HG03135 (cell line): ENCODE measurements around the gene AARSD1.
A peak's percentile ranks its signal among the peaks of the same experiment; 100 is the strongest.
"Not testable (repeated sequence)": the region's sequence is repeated elsewhere in the genome, so short reads cannot be mapped to it uniquely, and the experiment has no call there.

Experiments
- ATAC-seq: cut with Tn5 transposase; IDR thresholded peaks from one replicate; pipeline ENCODE4 v1.9.1; 2021; ENCODE audit warnings: mild to moderate bottlenecking, moderate library complexity; ENCODE audit not compliant: unreplicated experiment

The AARSD1 gene

DNA sequence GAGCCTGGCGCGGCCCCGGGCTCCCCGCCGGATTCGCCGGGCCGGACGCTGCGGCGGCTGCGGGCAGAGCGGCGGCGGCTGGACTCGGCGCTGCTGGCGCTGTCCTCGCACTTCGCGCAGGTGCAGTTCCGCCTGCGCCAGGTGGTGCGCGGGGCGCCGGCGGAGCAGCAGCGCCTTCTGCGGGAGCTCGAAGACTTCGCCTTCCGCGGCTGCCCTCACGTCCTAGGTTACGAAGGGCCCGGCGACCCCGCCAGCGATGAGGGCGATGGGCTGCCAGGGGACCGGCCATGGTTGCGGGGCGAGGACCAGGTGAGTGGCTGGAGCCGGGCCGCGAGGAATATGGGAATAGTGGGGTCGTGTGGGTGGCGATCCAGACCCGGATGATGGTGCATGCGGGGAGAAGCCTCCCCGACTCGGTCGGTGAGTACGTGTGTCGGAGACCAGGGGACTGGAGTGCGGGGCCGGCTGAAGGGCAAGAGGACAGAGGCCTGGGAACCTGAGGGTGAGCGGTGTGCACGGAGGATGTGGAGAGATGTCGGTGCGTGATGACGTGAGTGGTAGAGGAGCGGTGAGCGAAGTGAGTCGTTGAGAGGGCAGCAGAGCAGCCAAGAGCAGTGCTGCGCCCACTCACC is 16.6 kb upstream of the AARSD1 start:
- peak; percentile 53 for ATAC-seq

DNA sequence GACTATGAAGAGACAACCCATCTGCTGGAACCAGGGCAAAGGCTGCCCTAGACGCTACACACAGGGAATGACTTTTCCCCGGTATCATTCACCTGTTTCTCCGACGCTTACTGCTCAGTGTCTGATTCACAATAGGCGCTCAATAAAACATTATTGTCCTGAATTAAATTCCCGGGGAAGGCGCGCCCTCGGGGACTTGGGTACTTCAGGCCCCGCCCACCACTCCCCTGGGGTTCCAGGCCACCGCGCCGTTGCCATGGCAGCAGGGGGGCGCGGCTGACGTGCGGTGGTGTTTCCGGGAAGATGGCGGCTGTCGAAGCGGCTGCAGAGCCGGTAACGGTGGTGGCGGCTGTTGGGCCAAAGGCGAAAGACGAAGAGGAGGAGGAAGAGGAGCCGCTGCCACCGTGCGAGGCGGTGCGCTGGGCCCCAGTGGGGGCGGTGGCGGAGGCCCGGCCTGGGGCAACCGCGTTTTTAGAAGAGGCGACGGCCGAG is 16.1 kb upstream of the AARSD1 start, which contains the start of gene RUNDC1:
Gene RUNDC1 (plus strand): TSS at position 292 of the 492 bp plus-strand sequence. CDS start 12 bp downstream, at position 304.
- peak; percentile 55 for ATAC-seq

DNA sequence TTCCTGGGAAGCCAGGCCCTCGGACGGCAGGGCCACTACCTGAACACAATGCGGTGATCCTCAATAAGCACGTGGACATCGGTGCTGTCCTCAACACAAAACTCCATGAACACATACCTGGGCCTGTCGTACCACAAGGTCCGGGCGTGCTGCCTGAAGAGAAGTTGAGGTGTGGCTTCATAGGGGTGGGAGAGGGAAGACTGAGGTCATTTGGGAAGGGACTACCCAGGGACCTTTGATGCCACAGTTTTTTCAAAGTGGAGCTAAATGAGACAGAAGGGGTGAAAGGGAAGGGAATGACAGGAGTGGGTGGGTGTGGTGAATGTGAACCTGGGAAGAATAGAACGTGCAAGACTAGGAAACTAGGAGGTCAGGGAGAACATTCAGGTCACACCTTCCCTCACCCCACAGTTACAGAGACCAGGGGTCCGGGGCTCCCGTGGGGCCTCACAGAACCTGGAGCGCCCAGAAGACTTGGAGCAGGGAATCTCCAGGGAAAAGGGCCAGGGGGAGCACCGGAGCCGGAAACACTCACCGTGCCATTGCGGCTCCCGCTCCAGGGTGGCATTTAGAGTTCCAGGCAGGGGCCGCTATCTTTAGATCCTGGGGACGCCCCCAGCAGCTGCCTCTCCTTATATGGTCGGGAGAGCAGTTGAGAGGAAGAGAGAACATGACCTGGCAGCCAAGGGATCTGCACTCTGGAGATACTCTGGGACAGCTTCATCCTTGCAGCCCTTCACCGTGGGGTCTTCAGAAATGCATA is 15.4 kb upstream of the AARSD1 start, which contains the start of gene PTGES3L:
Gene PTGES3L (minus strand): TSS at position 570 of the 763 bp plus-strand sequence. CDS start 27 bp downstream, at position 543.
- peak; percentile 41 for ATAC-seq

DNA sequence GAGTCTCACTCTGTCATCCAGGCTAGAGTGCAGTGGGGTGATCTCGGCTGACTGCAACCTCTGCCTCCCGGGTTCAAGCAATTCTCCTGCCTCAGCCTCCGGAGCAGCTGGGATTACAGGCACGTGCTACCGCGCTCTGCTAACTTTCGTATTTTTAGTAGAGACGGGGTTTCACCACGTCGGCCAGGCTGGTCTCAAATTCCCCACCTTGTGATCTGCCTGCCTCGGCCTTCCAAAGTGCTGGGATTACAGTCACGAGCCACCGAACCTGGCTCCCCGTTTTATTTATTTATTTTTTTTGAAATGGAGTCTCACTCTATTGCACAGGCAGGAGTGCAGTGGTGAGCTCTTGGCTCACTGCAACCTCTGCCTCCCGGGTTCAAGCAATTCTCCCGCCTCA is 11.4 kb upstream of the AARSD1 start:
- ATAC-seq: not testable (repeated sequence)

DNA sequence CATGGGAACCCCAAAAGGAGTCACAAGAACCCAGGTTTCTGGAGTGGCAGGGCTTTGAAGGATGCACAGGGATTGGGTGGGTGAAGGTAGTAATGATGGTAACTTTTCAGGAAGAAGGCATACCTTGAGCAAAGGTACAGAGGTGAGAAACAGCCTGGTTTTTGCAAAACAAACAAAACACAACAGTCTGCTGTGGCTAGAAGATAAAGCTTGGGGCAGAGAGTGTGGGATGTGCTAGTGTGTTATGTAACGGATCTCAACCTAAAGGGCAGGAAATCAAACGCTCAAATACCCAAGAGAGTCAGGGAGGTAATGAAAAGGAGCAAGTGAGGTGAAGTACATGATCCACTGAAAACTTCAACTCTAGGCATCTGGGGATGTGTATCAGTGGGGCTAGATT is 11.0 kb upstream of the AARSD1 start:
- ATAC-seq: no peak

DNA sequence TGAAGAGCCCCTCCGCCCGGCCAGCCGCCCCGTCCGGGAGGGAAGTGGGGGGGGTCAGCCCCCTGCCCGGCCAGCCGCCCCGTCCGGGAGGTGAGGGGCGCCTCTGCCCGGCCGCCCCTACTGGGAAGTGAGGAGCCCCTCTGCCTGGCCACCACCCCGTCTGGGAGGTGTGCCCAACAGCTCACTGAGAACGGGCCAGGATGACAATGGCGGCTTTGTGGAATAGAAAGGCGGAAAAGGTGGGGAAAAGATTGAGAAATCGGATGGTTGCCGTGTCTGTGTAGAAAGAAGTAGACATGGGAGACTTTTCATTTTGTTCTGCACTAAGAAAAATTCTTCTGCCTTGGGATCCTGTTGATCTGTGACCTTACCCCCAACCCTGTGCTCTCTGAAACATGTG is 9.1 kb upstream of the AARSD1 start:
- ATAC-seq: not testable (repeated sequence)

DNA sequence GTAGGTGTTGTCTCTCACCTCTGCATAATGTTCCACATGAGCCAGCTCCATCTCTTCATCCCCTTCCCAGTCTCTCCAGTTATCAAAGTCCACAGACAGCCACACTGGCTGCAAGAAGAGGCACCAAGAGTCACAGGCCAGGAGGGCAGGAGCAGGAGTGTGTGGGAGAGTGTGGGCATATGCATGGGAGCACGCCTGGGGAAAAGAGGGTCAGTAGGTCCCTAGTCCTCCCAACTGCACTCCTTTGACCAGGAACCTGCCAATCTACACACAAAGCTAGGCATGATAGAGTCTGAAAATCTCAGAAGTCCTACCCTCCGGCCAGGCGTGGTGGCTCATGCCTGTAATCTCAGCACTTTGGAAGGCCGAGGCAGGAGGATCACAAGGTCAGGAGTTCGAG is 7.3 kb upstream of the AARSD1 start:
- no peak for ATAC-seq

DNA sequence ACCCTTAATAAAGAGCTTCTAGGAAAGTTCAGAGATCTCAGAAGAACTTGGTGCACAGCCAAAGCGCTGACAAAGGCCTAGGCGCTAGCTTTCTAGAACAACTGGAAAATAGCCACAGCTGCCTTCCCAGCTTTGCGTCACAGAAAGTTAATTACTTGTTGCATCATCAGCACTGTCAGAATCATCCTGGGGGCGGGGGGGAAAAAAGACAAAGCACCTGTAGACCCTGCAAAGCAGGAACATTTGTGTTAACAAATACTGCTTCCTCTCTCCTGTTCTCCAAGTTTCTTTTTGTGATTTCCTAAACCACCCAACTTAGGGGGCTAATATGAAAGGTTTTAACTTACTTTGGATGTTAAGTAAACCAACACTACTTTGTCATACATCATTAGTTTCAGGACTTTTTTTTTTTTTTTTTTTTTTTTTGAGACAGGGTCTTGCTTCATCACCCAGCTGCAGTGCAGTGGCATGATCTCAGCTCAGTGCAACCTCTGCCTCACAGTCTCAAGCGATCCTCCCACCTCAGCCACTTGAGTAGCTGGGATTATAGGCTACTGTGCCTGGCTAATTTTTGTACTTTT is 4.8 kb upstream of the AARSD1 start:
- ATAC-seq: no peak

DNA sequence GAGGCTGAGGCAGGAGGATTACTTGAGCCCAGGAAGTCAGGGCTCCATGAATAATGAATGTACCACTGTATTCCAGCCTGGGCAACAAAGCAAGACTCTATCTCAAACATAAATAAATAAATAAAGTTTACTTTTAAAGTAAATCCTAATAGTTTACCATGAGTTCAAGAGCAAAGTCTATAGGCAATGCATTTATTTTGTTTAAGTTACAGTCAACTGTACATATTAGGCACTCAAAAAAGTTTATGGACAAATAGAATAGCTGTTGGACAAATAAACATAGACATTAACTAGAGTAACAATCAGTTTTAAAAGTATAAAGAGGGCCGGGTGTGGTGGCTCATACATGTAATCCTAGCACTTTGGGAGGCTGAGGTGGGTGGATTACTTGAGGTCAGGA is 3.7 kb upstream of the AARSD1 start:
- no peak for ATAC-seq

DNA sequence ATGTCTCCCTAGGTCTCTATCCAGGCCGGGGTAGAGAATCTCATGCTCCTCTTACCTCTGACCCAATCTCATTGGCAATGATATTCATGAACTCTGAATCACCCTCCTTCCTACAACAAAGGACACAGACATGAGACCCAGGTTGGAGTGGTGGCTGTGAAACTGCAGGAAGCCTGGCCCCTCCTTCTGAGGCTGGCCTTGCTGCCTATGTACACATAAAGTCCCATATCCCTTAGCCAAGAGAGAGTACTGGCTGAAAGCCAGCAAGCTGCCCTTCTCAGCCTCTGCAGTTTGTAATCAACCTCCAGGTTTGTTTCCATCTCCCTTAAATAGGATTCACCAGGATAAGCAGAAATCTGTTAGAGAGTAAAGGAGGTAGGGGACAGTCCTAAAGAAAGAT is 10.6 kb downstream of the AARSD1 start:
- ATAC-seq: no peak

DNA sequence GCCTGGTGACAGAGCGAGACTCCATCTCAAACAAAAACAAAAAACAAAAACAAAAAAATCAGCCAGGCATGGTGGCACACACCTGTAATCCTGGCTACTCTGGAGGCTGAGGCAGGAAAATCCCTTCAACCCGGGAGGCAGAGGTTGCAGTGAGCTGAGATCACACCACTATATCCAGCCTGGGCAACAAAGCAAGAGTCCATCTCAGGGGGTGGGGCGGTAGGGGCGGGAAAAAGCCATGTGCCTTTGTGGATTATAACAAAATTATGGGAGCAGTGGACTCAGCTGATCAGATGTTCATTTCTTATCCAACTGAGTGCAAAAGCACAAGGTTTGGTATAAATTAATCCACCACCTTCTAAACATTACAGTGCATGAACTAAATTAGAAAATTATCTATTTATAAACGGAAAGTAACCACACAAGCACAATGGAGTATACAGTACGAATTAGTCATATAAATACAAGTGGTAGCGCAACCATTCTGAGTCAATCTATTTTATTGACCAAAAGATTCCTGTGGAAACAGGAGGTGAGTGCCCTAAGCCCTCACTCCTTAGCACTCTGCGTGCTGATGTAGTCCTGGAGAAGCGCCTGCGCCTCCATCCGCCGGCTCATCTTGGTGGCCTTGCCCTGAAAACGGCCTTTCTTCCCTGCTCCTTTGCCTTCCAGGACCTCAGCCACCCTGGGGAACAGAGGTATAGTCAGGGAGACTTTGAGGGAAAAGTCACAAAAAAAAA is 14.0 kb downstream of the AARSD1 start:
- ATAC-seq: no peak

DNA sequence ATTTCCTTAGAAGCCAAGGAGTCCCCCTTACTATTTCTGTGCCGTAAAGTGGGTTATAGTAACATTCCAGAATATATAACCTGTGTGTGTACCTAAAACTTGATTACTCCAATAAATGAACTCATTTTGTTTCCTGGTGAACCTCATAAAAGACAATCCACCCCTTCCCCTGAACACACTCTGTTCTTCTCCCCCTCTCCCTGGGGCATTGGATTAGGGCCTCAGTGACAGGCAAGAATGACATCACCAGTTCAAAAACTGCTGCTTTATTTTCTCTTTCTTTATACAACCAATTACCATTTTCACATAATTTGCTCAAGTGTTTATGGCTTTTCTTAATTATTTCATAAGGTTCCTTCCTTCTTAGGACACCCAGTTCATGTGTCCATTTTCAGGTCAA is 17.4 kb downstream of the AARSD1 start:
- ATAC-seq: no peak

DNA sequence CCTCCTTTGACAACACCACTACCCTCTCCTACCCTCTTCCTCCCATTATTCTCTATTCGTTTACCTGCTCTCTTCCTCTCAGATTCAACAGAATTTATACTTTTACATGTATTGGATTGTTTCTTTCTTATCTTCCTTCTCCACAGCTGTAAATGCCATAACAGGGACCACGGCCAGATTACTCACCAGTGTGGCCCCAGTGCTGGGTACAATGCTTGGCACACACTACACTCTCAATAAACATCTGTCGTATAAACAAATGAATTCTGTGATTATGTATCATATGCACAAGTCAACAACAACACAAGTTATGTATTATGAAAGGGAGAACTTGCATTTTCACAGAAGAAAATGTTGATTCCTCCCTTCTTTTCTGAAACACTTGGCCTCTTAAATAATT is 20.0 kb downstream of the AARSD1 start:
- ATAC-seq: no peak

DNA sequence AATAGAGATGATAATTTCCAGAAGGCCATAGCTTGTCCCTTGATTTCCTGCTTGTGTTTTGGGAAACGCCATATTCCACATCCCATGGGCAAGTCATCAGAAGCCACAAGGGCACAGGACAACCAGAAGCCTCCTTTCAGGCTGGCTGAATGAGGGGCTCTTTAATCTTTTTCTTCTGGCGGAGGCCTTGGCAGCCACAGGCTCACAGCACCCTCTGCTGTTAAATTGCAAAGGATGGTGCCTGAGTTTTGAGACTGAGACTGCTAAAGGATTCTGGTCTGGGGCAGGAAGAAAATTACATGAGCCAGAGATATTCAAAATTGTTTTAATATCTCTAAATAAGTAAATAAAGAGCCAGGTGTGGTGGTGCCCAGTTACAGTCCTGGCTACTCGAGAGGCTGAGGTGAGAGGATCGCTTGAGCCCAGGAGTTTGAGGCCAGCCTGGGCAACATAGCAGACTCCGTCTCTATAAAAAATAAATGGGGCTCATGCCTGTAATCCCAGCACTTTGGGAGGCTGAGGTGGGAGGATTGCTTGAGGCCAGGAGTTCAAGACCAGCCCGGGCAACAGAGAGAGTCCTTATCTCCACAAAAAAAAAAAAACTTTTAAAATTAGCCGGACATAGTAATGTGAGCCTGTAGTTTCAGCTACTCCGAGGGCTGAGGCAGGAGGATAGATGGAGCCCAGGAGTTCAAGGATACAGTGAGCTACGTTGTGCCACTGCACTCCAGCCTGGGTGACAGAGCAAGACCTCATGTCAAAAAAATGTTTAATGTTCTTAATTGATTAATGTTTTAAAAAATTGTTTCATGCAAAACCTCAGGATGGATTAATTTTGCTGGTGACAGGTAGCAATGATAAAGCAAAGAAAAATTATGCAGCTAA is 26.3 kb downstream of the AARSD1 start:
- ATAC-seq: no peak

DNA sequence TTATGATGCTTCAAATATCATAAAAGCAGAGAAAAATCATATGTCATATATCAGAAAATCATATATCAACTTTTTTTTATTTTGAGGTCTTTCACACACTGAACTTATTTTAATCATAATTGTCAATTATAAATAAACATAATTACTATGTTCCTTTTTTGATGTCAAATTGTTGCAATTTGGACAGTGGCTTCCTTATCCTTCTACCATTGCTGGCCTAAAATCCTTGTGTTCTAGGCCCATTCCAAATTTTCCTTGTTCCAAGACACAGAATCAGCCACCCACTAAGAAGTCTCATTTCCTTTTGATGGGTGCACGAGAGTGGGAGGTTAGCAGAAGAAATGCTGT is 34.8 kb downstream of the AARSD1 start:
- ATAC-seq: no peak

DNA sequence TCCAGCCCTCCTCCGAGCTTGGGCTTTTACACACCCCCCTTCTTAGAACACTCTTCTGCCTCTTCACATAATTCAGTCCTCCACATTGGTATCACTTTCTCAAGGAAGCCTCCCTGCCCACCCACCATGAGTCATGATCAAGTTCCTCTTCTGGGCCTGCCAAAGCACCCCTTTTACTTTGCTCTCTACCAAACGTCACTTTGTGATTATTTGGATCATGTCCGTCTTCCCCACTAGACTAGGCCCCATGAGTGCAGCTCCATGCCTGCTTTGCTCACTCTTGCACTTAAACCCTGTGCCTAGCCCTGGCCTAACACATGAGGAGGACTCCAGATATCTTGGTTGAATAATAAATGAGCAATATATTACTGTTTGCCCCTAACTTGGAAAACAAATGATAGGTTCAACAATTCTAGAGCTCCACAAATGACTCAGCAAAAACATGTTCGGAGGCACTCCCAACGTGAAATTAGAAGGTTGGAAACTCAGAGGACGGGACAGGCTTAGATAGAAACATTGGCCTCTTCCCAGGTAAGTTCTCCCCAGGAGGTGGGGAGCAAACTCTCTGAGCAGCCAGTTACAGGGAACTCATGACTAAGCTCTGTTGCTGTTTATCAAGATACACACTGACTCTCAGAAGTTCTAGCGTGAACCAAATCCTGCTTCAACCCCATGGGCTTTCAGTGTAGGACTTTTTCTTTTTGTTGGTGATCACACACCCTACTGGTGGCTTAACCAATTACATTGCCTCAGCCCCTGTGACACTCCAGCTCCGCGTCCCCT is 35.3 kb downstream of the AARSD1 start:
- no peak for ATAC-seq

DNA sequence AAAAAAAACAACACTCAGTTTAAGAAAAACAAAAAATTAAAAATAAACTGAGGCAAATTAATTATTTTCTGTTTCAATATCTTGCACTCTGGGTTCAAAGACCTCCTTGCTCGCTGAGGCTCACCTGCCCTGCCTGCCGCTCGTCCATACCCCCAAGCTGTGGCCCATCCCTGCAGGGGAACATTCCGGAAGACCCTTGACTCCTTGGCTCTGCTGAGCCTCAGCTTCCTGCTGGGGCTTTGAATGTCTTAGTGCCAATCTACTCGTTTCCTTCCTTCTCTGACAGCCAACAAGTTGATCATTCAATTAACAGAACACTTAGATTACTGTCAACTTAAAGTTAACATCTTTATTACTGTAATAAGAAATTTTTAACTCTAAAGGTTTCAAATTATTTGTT is 39.4 kb downstream of the AARSD1 start:
- no peak for ATAC-seq

DNA sequence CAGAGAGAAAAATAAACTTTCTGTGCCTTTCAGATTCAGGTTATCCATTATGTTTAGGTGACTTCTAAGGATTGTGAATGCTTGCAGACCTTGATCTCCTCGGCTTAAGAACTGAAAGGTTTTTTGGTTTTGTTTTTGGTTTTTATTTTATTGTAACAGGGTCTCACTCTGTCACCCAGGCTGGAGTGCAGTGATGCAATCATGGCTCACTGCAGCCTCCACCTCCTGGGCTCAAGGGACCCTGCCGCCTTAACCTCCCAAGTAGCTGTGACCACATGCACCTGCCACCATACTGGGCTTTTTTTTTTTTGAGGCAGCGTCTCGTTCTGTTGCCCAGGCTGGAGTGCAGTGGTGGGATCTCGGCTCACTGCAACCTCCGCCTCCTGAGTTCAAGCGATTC is 40.8 kb downstream of the AARSD1 start:
- not testable (repeated sequence) for ATAC-seq

DNA sequence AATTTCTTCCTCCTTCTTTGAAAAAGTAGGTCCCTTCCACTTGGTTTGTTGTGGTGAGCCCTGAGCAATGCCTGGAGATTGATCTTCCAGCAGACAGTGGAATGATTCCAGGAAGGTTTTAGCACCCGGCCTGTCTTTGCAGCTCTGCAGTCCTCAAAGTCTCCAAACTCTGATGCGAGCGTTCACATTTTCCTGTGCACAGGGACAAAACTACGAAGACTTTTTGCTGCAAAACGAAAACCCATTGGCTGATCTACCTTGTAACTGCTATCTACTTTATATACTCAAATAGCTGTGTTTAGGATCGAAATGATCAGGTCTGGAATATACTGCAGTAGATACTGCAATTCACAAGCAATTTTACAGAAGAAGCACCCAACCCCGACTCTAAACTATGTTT is 42.0 kb downstream of the AARSD1 start:
- ATAC-seq: no peak

DNA sequence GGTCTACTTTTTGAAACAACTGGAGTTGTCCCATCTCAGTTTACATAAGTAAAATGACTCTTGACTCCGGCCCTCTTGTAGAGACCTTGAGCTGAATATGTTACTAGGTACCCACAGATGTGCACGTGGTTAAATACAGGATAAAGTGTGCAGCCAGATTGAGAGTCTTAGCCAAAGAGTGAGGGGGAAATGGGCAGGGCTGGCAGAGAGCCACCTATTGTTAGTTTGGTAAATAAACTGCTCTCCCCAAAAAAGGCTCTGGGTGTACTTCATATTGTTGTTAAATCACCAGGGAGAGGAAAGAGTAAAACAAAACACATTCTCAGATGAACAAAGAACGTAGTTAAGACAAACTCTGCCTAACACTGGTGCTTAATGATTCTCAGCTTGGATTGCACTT is 43.3 kb downstream of the AARSD1 start:
- no peak for ATAC-seq
